ENCODE measurements around the gene CMIP.

- no peak for TF ChIP-seq CTCF (conservative IDR thresholded peaks at IDR 0.05; ENCODE audit: low read depth, low read length)
- TF ChIP-seq EZH2phosphoT487 (IDR thresholded peaks at IDR 0.05; ENCODE audit: borderline replicate concordance, low read length), result no peak
Measured at GRCh38 chr16:81401035-81401950, 43.3 kb upstream of the CMIP start.
